ENCODE results near the gene LRRC3.

Gene LRRC3

DNA sequence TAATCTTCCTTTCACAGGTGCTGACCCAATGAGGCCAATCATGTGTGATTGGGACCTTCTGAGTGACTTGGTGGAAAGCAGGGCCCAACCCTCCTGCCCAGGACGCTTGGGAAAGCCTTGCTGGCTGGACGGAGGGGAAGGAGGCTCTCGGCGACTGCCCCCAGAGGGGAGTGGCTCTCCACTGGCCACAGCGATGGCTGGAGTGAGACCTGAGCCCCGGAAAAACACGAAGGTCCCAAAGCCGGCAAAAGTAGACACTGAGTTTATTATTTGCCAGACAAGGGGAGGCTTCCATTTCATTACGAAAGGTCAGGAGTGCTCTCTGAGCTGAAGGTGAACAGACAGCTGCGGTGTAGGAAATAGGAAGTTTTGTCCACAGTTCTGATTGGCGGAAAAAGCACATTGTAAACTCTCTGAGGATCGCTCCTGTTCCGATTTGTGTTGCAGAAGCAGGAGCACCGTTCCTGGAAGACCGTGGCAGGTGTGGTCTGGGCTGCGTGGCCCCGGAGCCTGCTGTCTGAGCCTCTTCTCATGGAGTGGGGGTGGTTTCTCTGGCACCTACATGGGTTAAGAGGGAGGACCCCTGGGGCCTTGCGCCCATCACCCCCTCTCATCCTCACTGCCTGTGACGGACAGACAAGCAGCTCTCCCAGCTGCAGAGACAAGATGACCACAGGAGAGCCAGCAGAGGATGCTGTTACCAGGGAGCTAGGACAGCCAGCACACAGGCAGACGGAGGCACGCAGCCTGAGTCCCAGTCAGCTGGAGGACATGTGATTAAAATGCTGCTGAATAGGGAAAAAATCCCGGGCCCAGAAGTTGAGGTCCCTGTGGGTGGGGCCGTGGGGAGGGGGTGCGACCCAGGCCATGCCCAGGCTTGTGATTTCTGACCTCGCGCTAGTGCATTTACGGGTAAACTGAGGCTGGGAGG lies 43.2 kb downstream of the LRRC3 start:
- Histone ChIP-seq H3K27ac (ENCODE audit: low read length) (no peak overlapping the region), H3K9me3 (replicated peaks; ENCODE audit: insufficient read depth, low read length) (no peaks in the 10 kb centered on the region), H3K9me2 (replicated peaks; ENCODE audit: insufficient read depth, low read length) (no peaks in the 10 kb centered on the region), H2AFZ (ENCODE audit: low read length) (no peak overlapping the region), H3K27me3 (replicated peaks; ENCODE audit: insufficient read depth, low read length) (peaks cover 100% of the 10 kb centered on the region), H3F3A (ENCODE audit: insufficient read depth, low read length) (no peaks in the 10 kb centered on the region), H3K4me3 (ENCODE audit: low read length) (no peak overlapping the region), H3K36me3 (replicated peaks; ENCODE audit: insufficient read depth, low read length) (no peaks in the 10 kb centered on the region), H3K79me2 (ENCODE audit: low read length) (no peaks in the 10 kb centered on the region), H3K4me2 (ENCODE audit: low read depth, low read length) (no peak overlapping the region), H4K20me1 (ENCODE audit: insufficient read depth, low read length) (no peaks in the 10 kb centered on the region), H3K9ac (ENCODE audit: low read length) (no peak overlapping the region), H3K4me1 (ENCODE audit: low read length) (no peaks in the 10 kb centered on the region)
- DNase-seq: no peak
- TF ChIP-seq, protein P1, sequence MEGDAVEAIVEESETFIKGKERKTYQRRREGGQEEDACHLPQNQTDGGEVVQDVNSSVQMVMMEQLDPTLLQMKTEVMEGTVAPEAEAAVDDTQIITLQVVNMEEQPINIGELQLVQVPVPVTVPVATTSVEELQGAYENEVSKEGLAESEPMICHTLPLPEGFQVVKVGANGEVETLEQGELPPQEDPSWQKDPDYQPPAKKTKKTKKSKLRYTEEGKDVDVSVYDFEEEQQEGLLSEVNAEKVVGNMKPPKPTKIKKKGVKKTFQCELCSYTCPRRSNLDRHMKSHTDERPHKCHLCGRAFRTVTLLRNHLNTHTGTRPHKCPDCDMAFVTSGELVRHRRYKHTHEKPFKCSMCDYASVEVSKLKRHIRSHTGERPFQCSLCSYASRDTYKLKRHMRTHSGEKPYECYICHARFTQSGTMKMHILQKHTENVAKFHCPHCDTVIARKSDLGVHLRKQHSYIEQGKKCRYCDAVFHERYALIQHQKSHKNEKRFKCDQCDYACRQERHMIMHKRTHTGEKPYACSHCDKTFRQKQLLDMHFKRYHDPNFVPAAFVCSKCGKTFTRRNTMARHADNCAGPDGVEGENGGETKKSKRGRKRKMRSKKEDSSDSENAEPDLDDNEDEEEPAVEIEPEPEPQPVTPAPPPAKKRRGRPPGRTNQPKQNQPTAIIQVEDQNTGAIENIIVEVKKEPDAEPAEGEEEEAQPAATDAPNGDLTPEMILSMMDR (IDR thresholded peaks at IDR 0.05; ENCODE audit: low read length): no peak
- TF ChIP-seq EZH2 (optimal IDR thresholded peaks at IDR 0.05; ENCODE audit: low read depth, low read length): no peak
- no peak for TF ChIP-seq EZH2phosphoT487 (IDR thresholded peaks at IDR 0.05; ENCODE audit: low read length)

DNA sequence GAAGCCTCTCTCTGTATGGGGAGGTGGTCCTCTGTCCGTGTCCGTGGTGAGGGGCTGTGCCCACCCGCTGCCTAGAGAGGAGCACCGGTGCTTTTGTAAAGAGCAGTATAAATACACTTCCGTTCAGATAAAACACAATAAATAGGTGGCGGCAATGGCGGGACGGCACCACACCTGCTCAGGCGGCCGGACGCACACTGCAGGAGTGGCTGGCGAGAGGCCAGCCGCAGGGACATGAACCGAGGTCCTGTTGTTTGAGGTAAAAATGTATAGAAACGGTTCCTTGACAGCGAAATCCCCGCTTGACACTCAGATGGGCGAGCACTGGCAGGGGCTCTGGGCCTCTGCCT lies 43.9 kb downstream of the LRRC3 start:
- H2AFZ ChIP-seq (ENCODE audit: low read length): no peak overlapping the region
- TF ChIP-seq EZH2 (optimal IDR thresholded peaks at IDR 0.05; ENCODE audit: low read depth, low read length) (no peak), EZH2phosphoT487 (IDR thresholded peaks at IDR 0.05; ENCODE audit: low read length) (no peak)
- TF ChIP-seq, protein P1 (IDR thresholded peaks at IDR 0.05; ENCODE audit: low read length): no peak

DNA sequence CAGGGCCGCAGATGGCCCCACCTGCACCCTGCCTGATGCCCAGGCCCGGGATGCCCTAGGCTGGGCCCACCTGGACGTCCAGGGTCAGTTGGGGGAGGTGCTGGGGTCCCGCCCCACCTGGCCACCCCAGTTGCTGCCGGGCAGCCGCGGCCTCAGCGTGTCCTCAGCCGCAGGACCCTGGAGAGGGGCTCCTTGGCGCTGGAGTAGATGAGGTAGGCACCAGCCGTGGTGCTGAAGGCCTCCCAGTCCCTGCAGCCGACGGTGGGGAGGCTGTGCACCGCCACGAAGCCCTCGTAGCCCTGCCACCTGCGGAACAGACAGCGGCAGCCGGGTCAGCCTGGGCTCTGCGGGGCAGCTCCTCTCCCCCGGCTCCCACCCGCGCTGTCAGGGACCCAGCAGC lies 44.3 kb downstream of the LRRC3 start:
- no peak overlapping the region for H3K27ac ChIP-seq (ENCODE audit: low read length)
- H3K4me3 ChIP-seq (ENCODE audit: low read length): no peak overlapping the region
- TF ChIP-seq, protein P1 (IDR thresholded peaks at IDR 0.05; ENCODE audit: low read length): no peak
- TF ChIP-seq EZH2 (optimal IDR thresholded peaks at IDR 0.05; ENCODE audit: low read depth, low read length) (no peak), EZH2phosphoT487 (IDR thresholded peaks at IDR 0.05; ENCODE audit: low read length) (no peak)
- H3K36me3 ChIP-seq (replicated peaks; ENCODE audit: insufficient read depth, low read length): no peaks in the 10 kb centered on the region
- no peaks in the 10 kb centered on the region for H3K9me3 ChIP-seq (replicated peaks; ENCODE audit: insufficient read depth, low read length)
- H3K27me3 ChIP-seq (replicated peaks; ENCODE audit: insufficient read depth, low read length): peaks cover 100% of the 10 kb centered on the region
- H3K9me2 ChIP-seq (replicated peaks; ENCODE audit: insufficient read depth, low read length): no peaks in the 10 kb centered on the region
- H4K20me1 ChIP-seq (ENCODE audit: insufficient read depth, low read length): no peaks in the 10 kb centered on the region
- no peak overlapping the region for H3K4me2 ChIP-seq (ENCODE audit: low read depth, low read length)
- no peaks in the 10 kb centered on the region for H3F3A ChIP-seq (ENCODE audit: insufficient read depth, low read length)
- no peaks in the 10 kb centered on the region for H3K79me2 ChIP-seq (ENCODE audit: low read length)
- no peak overlapping the region for H2AFZ ChIP-seq (ENCODE audit: low read length)
- no peak for DNase-seq
- H3K4me1 ChIP-seq (ENCODE audit: low read length): no peaks in the 10 kb centered on the region
- no peak overlapping the region for H3K9ac ChIP-seq (ENCODE audit: low read length)

More for the DNA sequence above, 43.9 kb downstream of the LRRC3 start:
- H4K20me1 ChIP-seq (ENCODE audit: insufficient read depth, low read length): no peaks in the 10 kb centered on the region
- no peak overlapping the region for H3K9ac ChIP-seq (ENCODE audit: low read length)
- H3K9me3 ChIP-seq (replicated peaks; ENCODE audit: insufficient read depth, low read length): no peaks in the 10 kb centered on the region
- no peaks in the 10 kb centered on the region for H3K9me2 ChIP-seq (replicated peaks; ENCODE audit: insufficient read depth, low read length)
- DNase-seq: no peak
- H3K79me2 ChIP-seq (ENCODE audit: low read length): no peaks in the 10 kb centered on the region
- H3F3A ChIP-seq (ENCODE audit: insufficient read depth, low read length): no peaks in the 10 kb centered on the region
- H3K36me3 ChIP-seq (replicated peaks; ENCODE audit: insufficient read depth, low read length): no peaks in the 10 kb centered on the region
- peaks cover 100% of the 10 kb centered on the region for H3K27me3 ChIP-seq (replicated peaks; ENCODE audit: insufficient read depth, low read length)
- H3K4me3 ChIP-seq (ENCODE audit: low read length): no peak overlapping the region
- no peak overlapping the region for H3K4me2 ChIP-seq (ENCODE audit: low read depth, low read length)
- H3K4me1 ChIP-seq (ENCODE audit: low read length): no peaks in the 10 kb centered on the region
- no peak overlapping the region for H3K27ac ChIP-seq (ENCODE audit: low read length)

Measured in MM.1S (cell line).